Stimulated activated CD4-positive, alpha-beta T cell treated with anti-CD3 and anti-CD28 coated beads, Interleukin-15, amount 100 ng/mL, for 24 hours (primary cell): ENCODE measurements around the gene DMD.

Experiments used
- DNase-seq: peaks from one replicate; pipeline ENCODE4 v3.0.0-alpha.2; 2020

The DMD gene

DNA sequence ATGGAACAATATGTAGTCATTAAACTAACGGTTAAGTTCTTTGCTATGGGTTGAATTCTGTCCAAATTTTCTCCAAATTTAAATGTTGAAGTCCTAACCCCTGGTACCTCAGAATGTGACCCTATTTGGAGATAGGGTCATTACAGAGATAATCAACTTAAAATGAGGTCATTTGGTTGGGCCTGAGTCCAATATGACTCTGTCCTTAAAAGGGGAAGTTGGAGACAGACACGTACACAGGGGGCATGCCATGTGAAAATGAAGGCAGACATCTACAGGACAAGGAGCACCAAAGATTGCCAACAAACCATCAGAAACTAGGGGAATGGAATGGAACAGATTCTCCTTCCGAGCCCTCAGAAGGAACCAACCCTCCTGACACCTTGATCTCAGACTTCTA is 1647.6 kb downstream of the DMD start:
- DNase-seq, result no peak

DNA sequence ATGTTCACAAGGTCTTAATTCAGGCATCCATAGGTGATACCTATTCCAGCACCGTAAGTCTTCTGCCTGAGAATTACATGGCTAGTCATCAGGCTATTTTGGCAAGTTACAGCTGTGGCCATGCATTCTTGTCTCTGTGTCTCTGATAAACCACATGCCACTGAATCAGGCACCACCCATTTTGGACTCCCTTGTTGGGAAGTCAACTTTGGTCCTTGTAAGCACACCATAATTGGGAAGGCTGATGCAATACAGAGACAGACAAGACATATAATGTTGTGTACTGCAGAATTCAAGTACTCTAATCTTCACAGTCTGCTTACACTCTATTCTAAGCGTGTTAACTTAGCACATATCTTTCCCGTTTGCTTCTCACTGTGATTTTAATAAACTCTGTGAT is 1655.8 kb downstream of the DMD start:
- no peak for DNase-seq

DNA sequence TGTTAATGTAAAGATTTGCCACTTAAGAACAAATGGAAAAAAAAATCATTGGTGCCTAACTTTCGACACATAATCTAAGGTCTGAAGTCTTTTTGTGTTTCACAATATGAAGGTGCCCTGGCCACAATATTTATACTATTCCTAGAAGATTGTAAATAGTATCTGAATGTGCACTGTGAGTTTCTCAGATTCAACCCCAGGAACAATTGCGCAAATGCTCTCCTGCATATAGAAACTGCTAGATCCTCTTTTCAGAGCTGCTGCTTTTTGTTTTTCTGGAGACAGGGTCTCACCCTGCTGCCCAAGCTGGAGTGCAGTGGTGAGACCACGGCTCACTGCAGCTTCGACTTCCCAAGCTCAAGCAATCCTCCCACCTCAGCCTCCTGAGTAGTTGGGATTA is 1659.4 kb downstream of the DMD start:
- DNase-seq, result no peak

- DNase-seq, result no peak
These were observed 1661.2 kb downstream of the DMD start for GRCh38 chrX:31550158-31550557.

- no peak for DNase-seq
These were observed 1663.5 kb downstream of the DMD start for GRCh38 chrX:31547816-31548215.

DNA sequence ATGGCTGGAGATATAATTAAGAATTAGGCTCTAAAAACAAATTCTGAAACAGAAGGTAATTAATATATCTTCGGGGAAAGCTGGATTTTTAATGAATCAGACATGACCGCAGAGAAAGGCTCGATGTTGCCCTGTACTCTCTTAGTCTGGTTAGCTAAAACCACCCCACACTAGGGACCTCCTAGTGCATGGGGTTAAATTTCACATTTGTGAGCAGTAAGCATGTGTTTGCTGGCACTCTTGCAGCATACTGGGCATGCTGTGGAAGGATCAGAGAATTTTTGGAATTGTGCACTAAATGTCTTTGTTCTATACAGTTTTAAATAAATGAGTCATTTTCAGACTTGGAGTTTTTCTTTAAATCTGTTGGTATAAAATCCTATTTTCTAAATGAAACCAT is 1663.9 kb downstream of the DMD start:
- DNase-seq, result no peak

DNA sequence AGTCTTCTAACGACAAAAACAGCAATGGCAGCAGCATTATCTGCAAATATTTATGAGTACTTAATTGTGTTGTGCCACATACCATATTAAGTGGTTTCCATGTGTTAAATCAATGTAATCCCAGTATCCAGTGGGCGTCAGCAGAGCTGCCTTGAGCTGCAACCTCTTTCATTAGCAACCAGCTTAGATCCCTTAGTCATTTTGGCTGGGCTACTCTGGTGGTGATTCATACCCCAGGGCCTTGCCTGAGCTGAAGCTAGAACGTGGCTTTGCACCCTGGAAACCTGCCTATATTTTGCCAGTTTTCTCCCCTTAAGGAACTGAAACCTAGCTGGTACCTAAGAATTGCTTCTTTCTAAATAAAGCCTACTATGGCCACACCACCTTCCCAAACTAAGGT is 1665.2 kb downstream of the DMD start:
- DNase-seq, result no peak

DNA sequence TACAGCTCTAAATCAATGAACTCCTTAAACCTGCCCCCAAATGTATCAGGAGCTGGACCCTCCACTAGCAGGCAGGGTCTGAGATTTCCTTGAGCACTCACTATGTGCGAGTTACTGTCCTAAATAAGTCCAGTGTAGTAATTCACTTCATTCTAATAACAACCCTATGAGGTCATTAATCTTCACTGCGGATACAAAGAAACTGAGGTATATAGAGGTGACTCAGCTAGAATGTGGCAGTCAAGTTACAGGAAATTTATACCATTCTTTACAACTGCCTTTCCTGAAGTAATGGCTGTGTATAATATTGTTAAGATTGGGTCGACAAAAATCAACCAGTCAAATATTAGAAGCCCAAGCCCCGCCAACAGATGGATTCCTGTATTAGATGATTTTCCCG is 1665.6 kb downstream of the DMD start:
- no peak for DNase-seq

- DNase-seq, result no peak
These were observed 1666.2 kb downstream of the DMD start for GRCh38 chrX:31545191-31545590.

DNA sequence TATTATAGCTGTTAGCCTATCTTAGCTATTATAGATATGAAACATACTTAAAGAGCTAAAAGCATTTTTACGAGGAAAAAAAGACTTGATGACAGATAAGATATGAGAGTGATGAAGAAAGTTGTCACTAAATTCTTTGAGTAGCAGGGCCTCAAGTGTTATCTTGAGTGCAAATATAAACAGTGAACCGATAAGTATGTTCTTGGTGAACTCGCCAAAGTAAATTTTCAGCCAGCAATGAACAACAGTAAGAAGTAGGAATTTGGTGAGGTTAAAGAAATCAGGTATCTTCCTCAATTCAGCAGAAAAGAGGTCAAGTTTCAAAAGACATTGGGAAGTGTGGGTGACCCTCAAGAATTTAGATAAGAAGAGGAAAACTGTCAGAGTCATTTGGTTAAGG is 1667.7 kb downstream of the DMD start:
- DNase-seq, result no peak

DNA sequence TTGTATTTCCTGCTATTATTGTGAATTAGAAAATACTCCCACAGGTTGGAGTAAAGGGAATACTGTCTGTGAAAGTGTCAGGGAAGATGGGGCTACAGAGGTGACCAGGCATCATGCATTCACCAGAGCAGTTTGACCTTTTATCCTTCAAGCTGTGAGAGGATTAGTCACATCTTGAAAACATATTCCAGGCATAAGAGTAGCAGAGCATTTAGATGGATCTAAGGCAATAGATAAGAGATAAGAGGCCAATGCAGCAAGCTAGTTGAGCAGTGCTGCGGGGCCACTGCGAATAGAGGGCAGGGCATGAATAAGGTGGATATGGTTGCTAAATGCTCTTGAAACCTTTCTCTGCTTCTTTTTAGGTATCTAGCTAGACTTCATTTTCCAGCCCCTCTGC is 1668.8 kb downstream of the DMD start:
- no peak for DNase-seq

GRCh38 chrX:31540313-31540712 is 1671.0 kb downstream of the DMD start:
- no peak for DNase-seq

GRCh38 chrX:31527455-31528126 is 1683.8 kb downstream of the DMD start:
- DNase-seq, result no peak

GRCh38 chrX:31523884-31524536 is 1687.3 kb downstream of the DMD start:
- DNase-seq, result no peak

DNA sequence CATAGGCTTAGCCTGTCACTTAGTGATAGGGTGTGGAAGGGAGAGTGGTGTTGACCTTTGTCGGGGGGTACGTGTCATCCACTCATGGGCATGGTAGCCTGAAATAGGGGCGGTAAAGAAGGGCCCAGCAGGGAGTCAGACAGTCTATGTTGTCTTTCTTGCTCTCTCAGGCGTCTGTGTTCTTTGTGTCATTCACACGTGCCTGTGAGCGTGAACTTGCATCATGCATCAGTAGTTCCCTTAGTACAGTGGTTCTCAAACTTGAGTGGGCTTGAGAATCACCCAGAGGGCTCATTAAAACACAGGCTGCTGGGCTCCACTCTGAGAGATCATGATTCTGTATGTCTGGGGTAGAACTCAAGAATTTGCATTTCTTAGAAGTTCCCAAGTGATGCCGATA is 1688.6 kb downstream of the DMD start:
- no peak for DNase-seq

- DNase-seq, result no peak
These were observed 1689.4 kb downstream of the DMD start for GRCh38 chrX:31521941-31522340.

DNA sequence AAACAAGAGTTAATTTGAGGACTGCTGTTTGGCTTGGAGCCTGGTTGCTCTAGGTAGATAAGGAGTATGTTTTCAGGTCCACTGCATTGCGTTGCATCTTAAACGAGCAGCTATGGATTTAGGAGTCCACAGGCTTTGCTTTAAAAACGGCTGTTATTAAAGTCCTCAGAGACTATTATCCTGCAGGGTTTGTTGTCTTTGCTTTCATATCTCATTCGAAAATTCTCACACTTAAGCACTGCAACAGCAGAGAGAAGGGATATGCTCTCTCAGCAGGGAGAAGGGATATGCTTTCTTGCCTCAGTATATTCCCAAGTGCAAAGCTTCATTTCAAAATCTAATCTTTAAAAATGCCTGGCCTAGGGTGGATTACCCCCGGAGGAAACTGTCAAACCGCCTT is 1694.8 kb downstream of the DMD start:
- no peak for DNase-seq

- no peak for DNase-seq
These were observed 1703.0 kb downstream of the DMD start for GRCh38 chrX:31508338-31508737.

GRCh38 chrX:31506928-31507327 is 1704.4 kb downstream of the DMD start:
- DNase-seq, result no peak

GRCh38 chrX:31506360-31506759 is 1705.0 kb downstream of the DMD start:
- DNase-seq, result no peak

- no peak for DNase-seq
These were observed 1710.4 kb downstream of the DMD start for GRCh38 chrX:31500921-31501320.

- no peak for DNase-seq
These were observed 1712.2 kb downstream of the DMD start for GRCh38 chrX:31499109-31499508.

GRCh38 chrX:31497086-31497485 is 1714.3 kb downstream of the DMD start:
- no peak for DNase-seq

GRCh38 chrX:31487951-31488350 is 1723.4 kb downstream of the DMD start:
- no peak for DNase-seq

DNA sequence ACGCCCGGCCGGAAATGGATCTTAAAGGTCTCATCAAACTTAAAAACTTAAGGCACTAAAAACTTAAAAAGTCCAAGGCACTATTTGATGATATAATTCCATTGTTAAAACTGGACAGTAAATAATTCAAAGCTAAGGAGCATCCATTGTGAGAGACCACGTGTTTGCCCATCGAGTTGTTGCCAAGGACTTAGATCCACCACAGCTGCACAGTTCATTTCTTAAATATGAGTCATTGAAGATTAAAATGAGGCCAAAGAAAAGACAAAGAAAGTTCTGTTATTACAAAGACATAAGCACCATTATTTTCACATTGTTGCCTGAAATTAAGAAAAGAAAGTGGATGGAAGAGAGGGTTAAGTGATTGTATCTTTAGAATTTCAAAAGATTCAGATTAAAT is 1728.0 kb downstream of the DMD start:
- no peak for DNase-seq
